IPS-NIHi11 (cell line): ENCODE results near the gene CCDC28A.

Source experiments
- DNase-seq: peaks from one replicate; pipeline ENCODE4 v3.0.0; 2012; ENCODE audit warnings: mixed read lengths, low spot score

CCDC28A gene

GRCh38 chr6:138833816-138834539, 60.4 kb downstream of the CCDC28A start:
- DNase-seq, result no peak

DNA sequence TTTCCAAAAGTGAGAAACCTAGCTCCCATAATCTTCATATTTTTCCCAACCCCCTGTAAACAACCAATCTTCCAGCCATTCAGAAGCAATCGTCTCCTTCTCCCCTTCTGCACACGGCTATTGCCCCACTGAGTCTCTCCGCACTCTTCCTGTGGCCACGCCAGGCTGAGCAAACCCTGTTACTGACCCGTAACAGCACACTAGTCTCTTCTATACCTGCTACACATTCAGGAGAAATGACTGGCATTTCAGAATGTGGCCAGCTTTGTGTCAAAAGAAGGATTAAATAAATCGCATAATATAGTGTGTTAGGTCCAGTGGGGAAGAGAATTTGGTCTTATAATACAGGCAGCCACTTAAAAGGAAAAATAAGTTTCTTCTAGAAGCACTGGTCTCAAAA, 63.7 kb downstream of the CCDC28A start:
- no peak for DNase-seq
